IMR-90 (cell line): Measurements from ENCODE around the gene SMARCA2. TPM values are rescaled to one million over a fixed set of nuclear protein-coding genes. Genes with fewer than 3 reads are reported as not detected.

ENCODE experiments used
- ATAC-seq: fragments of 200-7000 bp; cut with Tn5 transposase; 2 replicates; pipeline ENCODE4 v1.9.1; 2020; ENCODE audit warnings: low read depth, mild to moderate bottlenecking, moderate library complexity
- BruUV-seq: library from RNA; stranded (reverse); fragments of 400-500 nt; replicated peaks from 2 replicates; lab custom pipeline; 2021; lab: Mats Ljungman, UMichigan
- CTCF ChIA-PET: fragments of 300-600 bp; formaldehyde crosslinking; extraction: SDS; loops from one replicate; lab custom pipeline; 2021; ENCODE audit warnings: antibody characterized with exemption; lab: Yijun Ruan, JAX
- POLR2A ChIA-PET: fragments of 300-600 bp; sonication (Branson Sonifier 250); formaldehyde crosslinking; loops from one replicate; lab custom pipeline; 2022; ENCODE audit warnings: antibody characterized with exemption; ENCODE audit not compliant: unreplicated experiment; lab: Charles Lee
- DNase-seq: peaks from one replicate; pipeline ENCODE4 v3.0.0; 2013
- H2AFZ ChIP-seq: replicated peaks from 2 replicates; pipeline ENCODE3; 2013; ENCODE audit warnings: low read length, mild to moderate bottlenecking; ENCODE audit not compliant: poor library complexity
- H2AK5ac ChIP-seq: 2 replicates; pipeline ENCODE4 v1.6.1; 2013; ENCODE audit warnings: low read depth, low read length, inconsistent platforms
- H2AK9ac ChIP-seq: replicated peaks from 2 replicates; pipeline ENCODE3; 2013; ENCODE audit warnings: mild to moderate bottlenecking, low read depth, low read length, moderate library complexity; ENCODE audit not compliant: poor library complexity
- H2BK120ac ChIP-seq: 2 replicates; pipeline ENCODE4 v1.6.1; 2013; ENCODE audit warnings: low read depth, low read length, inconsistent platforms
- H2BK15ac ChIP-seq: 3 replicates; pipeline ENCODE4 v1.6.1; 2013; ENCODE audit warnings: low read depth, low read length, inconsistent platforms
- H2BK20ac ChIP-seq: 2 replicates; pipeline ENCODE4 v1.6.1; 2013; ENCODE audit warnings: low read depth, mild to moderate bottlenecking, inconsistent platforms, low read length, moderate library complexity
- H2BK5ac ChIP-seq: 2 replicates; pipeline ENCODE4 v1.6.1; 2013; ENCODE audit warnings: mild to moderate bottlenecking, low read depth, low read length, inconsistent platforms; ENCODE audit not compliant: poor library complexity, severe bottlenecking
- H3K14ac ChIP-seq: replicated peaks from 2 replicates; pipeline ENCODE4 v1.6.1; 2013; ENCODE audit warnings: low read depth, low read length, inconsistent platforms
- H3K18ac ChIP-seq: 2 replicates; pipeline ENCODE4 v1.6.1; 2013; ENCODE audit warnings: low read depth, low read length, control low read depth
- H3K23ac ChIP-seq: 2 replicates; pipeline ENCODE4 v1.6.1; 2013; ENCODE audit warnings: low read depth, low read length, inconsistent platforms
- H3K27ac ChIP-seq: 2 replicates; pipeline ENCODE4 v1.5.1; 2013; ENCODE audit warnings: mild to moderate bottlenecking, control low read depth, low read length; ENCODE audit not compliant: insufficient read depth
- H3K27me3 ChIP-seq: 2 replicates; pipeline ENCODE4 v1.6.1; 2013; ENCODE audit warnings: low read length; ENCODE audit not compliant: control insufficient read depth, insufficient read depth
- H3K36me3 ChIP-seq: 2 replicates; pipeline ENCODE4 v1.6.1; 2013; ENCODE audit warnings: low read length, mixed read lengths; ENCODE audit not compliant: control insufficient read depth, insufficient read depth
- H3K4ac ChIP-seq: 2 replicates; pipeline ENCODE4 v1.6.1; 2013; ENCODE audit warnings: low read depth, low read length, inconsistent platforms
- H3K4me1 ChIP-seq: 2 replicates; pipeline ENCODE4 v1.6.1; 2013; ENCODE audit warnings: low read length, mixed read lengths; ENCODE audit not compliant: control insufficient read depth, insufficient read depth
- H3K4me2 ChIP-seq: 2 replicates; pipeline ENCODE4 v1.6.1; 2013; ENCODE audit warnings: low read depth, mild to moderate bottlenecking, control low read depth, low read length, moderate library complexity
- H3K4me3 ChIP-seq: 2 replicates; pipeline ENCODE4 v1.5.1; 2013; ENCODE audit warnings: low read depth, mild to moderate bottlenecking, control low read depth, low read length, moderate library complexity; ENCODE audit not compliant: insufficient read depth
- H3K56ac ChIP-seq: 2 replicates; pipeline ENCODE4 v1.6.1; 2013; ENCODE audit warnings: low read length, inconsistent platforms; ENCODE audit not compliant: insufficient read depth; ENCODE audit errors: extremely low read depth
- H3K79me1 ChIP-seq, 2 experiments: 2 replicates each; pipeline ENCODE4 v1.6.1; 2013; ENCODE audit warnings: low read length in 2 of 2, inconsistent platforms in 1 of 2, low read depth in 1 of 2
- H3K9ac ChIP-seq: 2 replicates; pipeline ENCODE4 v1.6.1; 2013; ENCODE audit warnings: low read depth, low read length, control low read depth
- H3K9me1 ChIP-seq: 2 replicates; pipeline ENCODE4 v1.6.1; 2013; ENCODE audit warnings: low read length, inconsistent platforms; ENCODE audit not compliant: insufficient read depth
- H3K9me3 ChIP-seq: 2 replicates; pipeline ENCODE4 v1.6.1; 2013; ENCODE audit warnings: low read length; ENCODE audit not compliant: control insufficient read depth, insufficient read depth
- H4K20me1 ChIP-seq: 2 replicates; pipeline ENCODE4 v1.6.1; 2013; ENCODE audit warnings: low read length, inconsistent platforms; ENCODE audit not compliant: insufficient read depth
- H4K5ac ChIP-seq: 2 replicates; pipeline ENCODE4 v1.6.1; 2013; ENCODE audit warnings: mild to moderate bottlenecking, low read depth, low read length, control low read depth
- H4K8ac ChIP-seq, 2 experiments: 2 replicates each; pipeline ENCODE4 v1.6.1; 2013; ENCODE audit warnings: low read depth in 2 of 2, low read length in 2 of 2, control low read depth in 1 of 2, inconsistent platforms in 1 of 2
- H4K91ac ChIP-seq: 2 replicates; pipeline ENCODE4 v1.6.1; 2013; ENCODE audit warnings: low read depth, low read length, inconsistent platforms; ENCODE audit not compliant: insufficient read depth
- BHLHE40 ChIP-seq: fragments of 150-350 bp; IDR thresholded peaks from 2 replicates; pipeline ENCODE4 v1.6.1; 2016; ENCODE audit warnings: mild to moderate bottlenecking, low read depth, low read length
- CEBPB ChIP-seq: IDR thresholded peaks from 2 replicates; pipeline ENCODE4 v1.6.1; 2012; ENCODE audit warnings: low read depth, low read length, improper control_type of control experiment
- CHD1 ChIP-seq: IDR thresholded peaks from 2 replicates; pipeline ENCODE4 v1.6.1; 2012; ENCODE audit warnings: low read depth, low read length, improper control_type of control experiment
- FOS ChIP-seq: fragments of 150-350 bp; IDR thresholded peaks from 2 replicates; pipeline ENCODE4 v1.6.1; 2016; ENCODE audit warnings: low read depth, low read length
- MAFK ChIP-seq: IDR thresholded peaks from 2 replicates; pipeline ENCODE4 v1.6.1; 2012; ENCODE audit warnings: low read depth, low read length, improper control_type of control experiment
- MAZ ChIP-seq: IDR thresholded peaks from 2 replicates; pipeline ENCODE4 v1.6.1; 2012; ENCODE audit warnings: low read depth, mild to moderate bottlenecking, low read length, improper control_type of control experiment, moderate library complexity, borderline replicate concordance
- MXI1 ChIP-seq: IDR thresholded peaks from 2 replicates; pipeline ENCODE4 v1.6.1; 2012; ENCODE audit warnings: low read depth, mild to moderate bottlenecking, low read length, moderate library complexity, borderline replicate concordance
- NFE2L2 ChIP-seq: fragments of 150-350 bp; IDR thresholded peaks from 2 replicates; pipeline ENCODE4 v1.6.1; 2016; ENCODE audit warnings: low read depth, mild to moderate bottlenecking, low read length
- POLR2A ChIP-seq: IDR thresholded peaks from 2 replicates; pipeline ENCODE4 v1.6.1; 2012; ENCODE audit warnings: mild to moderate bottlenecking, low read depth, low read length
- RAD21 ChIP-seq: IDR thresholded peaks from 2 replicates; pipeline ENCODE4 v1.6.1; 2012; ENCODE audit warnings: low read length, improper control_type of control experiment
- RCOR1 ChIP-seq: IDR thresholded peaks from 2 replicates; pipeline ENCODE4 v1.6.1; 2012; ENCODE audit warnings: mild to moderate bottlenecking, low read length, improper control_type of control experiment; ENCODE audit not compliant: insufficient replicate concordance
- RFX5 ChIP-seq: IDR thresholded peaks from 2 replicates; pipeline ENCODE4 v1.8.0; 2012; ENCODE audit warnings: low read depth, mild to moderate bottlenecking, low read length, moderate library complexity
- SMC3 ChIP-seq: fragments of 150-350 bp; IDR thresholded peaks from 2 replicates; pipeline ENCODE4 v1.6.1; 2016; ENCODE audit warnings: low read depth, mild to moderate bottlenecking, antibody characterized with exemption, low read length, moderate library complexity
- WGBS, 2 experiments: methylation state at CpG; one replicate each; pipeline versions ENCODE4 v1.1.5 to v1.1.7; 2013; ENCODE audit warnings: missing lambda C conversion rate in 2 of 2; ENCODE audit not compliant: insufficient read length in 1 of 2; ENCODE audit errors: extremely low coverage in 2 of 2; 5-methylcytosine and 5-hydroxymethylcytosine counted together
- dilution Hi-C: fragments of 300-500 bp; cut with HindIII; formaldehyde crosslinking; loops from one replicate; pipeline ENCODE4 v1.14.3; 2018; ENCODE audit warnings: low sequenced_read_pairs; ENCODE audit not compliant: unreplicated experiment
- in situ Hi-C: fragments of 300-500 bp; cut with MboI; formaldehyde crosslinking; loops from 3 replicates; pipeline ENCODE4 v1.14.3; 2019; ENCODE audit warnings: low sequenced_read_pairs, inconsistent platforms, mixed read lengths
- intact Hi-C: fragments of 100-400 bp; cut with micrococcal nuclease; formaldehyde crosslinking; loops from 2 replicates; pipeline ENCODE4 v1.10.0; 2022
- polyA plus RNA-seq, 3 experiments: library from polyadenylated mRNA; depleted of rRNA; stranded (reverse); fragments of >200 nt; gene quantifications; 2 replicates each; pipeline ENCODE4 v1.2.3, GENCODE V29; 2012; ENCODE audit warnings: low replicate concordance in 1 of 3
- total RNA-seq: library from RNA; depleted of rRNA; stranded (reverse); fragments of >200 nt; gene quantifications from 2 replicates; pipeline ENCODE4 v1.2.3, GENCODE V29; 2012
- TF ChIP-seq, protein P1 (sequence below): fragments of 150-350 bp; IDR thresholded peaks from 2 replicates; pipeline ENCODE4 v1.6.1; 2016; ENCODE audit warnings: low read depth, mild to moderate bottlenecking, low read length, moderate library complexity, borderline replicate concordance
- TF ChIP-seq, protein P2 (sequence below): fragments of 150-350 bp; IDR thresholded peaks from 2 replicates; pipeline ENCODE4 v1.6.1; 2017; ENCODE audit warnings: mild to moderate bottlenecking, antibody characterized with exemption, low read length, low read depth
- TF ChIP-seq, protein P3 (sequence below): conservative IDR thresholded peaks from 2 replicates; pipeline ENCODE4 v1.5.1; 2012; ENCODE audit warnings: mild to moderate bottlenecking, low read depth, low read length, improper control_type of control experiment

SMARCA2 gene
- total and polyA plus RNA-seq, 2 of the 4 experiments (the other 2 are of a cell fraction) = 25.3 to 26.7 TPM

DNA sequence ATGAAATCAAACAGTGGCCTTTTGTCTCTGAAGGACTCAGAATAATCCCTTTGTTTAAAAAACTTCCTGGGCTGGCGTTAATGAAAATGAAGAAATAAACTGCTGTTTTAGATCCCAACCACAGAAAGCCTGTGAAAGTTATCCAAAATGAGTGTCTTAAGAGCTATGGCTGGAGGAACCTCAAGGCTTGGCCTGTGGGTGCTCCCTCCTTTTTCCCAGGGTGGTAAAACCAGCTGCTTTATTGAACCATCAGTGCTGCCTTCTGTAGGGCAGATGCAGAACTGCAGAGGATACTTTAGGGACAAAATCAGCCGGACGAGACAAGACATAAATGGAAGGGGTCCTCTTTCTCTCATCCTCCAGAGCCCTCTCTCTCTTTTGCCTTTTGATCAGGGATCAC, 100.9 kb downstream of the SMARCA2 start:
- in situ Hi-C loops (no loop called here), intact Hi-C loops (no loop called here), dilution Hi-C loops (loop anchor here (25.0 kb wide), 1 partner anchor 104 kb away; the partner anchor contains the start of gene SMARCA2)
- no peak overlapping the region for H3K18ac ChIP-seq
- no TSS peak for BruUV-seq
- ATAC-seq (peak; percentile 53), DNase-seq (no peak)
- no peak overlapping the region for H3K56ac ChIP-seq
- WGBS, 2 experiments = no CpG with 5 or more reads among the region's 3 CpGs
- no peak overlapping the region for H3K23ac ChIP-seq
- no peak overlapping the region for H3K4me2 ChIP-seq
- H2AK9ac ChIP-seq = no peak overlapping the region
- no peak overlapping the region for H3K14ac ChIP-seq
- H3K27ac ChIP-seq = no peak overlapping the region
- ChIA-PET POLR2A (no interaction called here), CTCF (interaction anchor here (2.5 kb wide), 1 partner anchor 10 kb away, joined by 6 read pairs; no protein-coding TSS in a partner anchor)
- no peaks in the 10 kb centered on the region for H3K4me1 ChIP-seq
- H4K8ac ChIP-seq = no peak overlapping the region
- H3K9me3 ChIP-seq = no peaks in the 10 kb centered on the region
- no peak overlapping the region for H4K5ac ChIP-seq
- no peak overlapping the region for H4K91ac ChIP-seq
- H2AFZ ChIP-seq = no peak overlapping the region
- H3K36me3 ChIP-seq = peaks cover 23% of the 10 kb centered on the region
- H2BK15ac ChIP-seq = no peak overlapping the region
- no peak overlapping the region for H3K4ac ChIP-seq
- H3K27me3 ChIP-seq = no peaks in the 10 kb centered on the region
- TF ChIP-seq MXI1 = no peak
- no peak for TF ChIP-seq FOS
- no peak for TF ChIP-seq CEBPB
- no peak for TF ChIP-seq MAFK
- peak; percentile 20; the same call in 1 of the 2 replicates for TF ChIP-seq RAD21
- no peak for TF ChIP-seq SMC3
- TF ChIP-seq, protein P1, sequence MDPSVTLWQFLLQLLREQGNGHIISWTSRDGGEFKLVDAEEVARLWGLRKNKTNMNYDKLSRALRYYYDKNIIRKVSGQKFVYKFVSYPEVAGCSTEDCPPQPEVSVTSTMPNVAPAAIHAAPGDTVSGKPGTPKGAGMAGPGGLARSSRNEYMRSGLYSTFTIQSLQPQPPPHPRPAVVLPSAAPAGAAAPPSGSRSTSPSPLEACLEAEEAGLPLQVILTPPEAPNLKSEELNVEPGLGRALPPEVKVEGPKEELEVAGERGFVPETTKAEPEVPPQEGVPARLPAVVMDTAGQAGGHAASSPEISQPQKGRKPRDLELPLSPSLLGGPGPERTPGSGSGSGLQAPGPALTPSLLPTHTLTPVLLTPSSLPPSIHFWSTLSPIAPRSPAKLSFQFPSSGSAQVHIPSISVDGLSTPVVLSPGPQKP = no peak
- TF ChIP-seq MAZ = no peak
- TF ChIP-seq CHD1 = no peak
- TF ChIP-seq NFE2L2 = no peak
- TF ChIP-seq, protein P2, sequence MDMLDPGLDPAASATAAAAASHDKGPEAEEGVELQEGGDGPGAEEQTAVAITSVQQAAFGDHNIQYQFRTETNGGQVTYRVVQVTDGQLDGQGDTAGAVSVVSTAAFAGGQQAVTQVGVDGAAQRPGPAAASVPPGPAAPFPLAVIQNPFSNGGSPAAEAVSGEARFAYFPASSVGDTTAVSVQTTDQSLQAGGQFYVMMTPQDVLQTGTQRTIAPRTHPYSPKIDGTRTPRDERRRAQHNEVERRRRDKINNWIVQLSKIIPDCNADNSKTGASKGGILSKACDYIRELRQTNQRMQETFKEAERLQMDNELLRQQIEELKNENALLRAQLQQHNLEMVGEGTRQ = no peak
- TF ChIP-seq RFX5 = no peak
- TF ChIP-seq POLR2A = no peak
- TF ChIP-seq RCOR1 = no peak
- TF ChIP-seq, protein P3, sequence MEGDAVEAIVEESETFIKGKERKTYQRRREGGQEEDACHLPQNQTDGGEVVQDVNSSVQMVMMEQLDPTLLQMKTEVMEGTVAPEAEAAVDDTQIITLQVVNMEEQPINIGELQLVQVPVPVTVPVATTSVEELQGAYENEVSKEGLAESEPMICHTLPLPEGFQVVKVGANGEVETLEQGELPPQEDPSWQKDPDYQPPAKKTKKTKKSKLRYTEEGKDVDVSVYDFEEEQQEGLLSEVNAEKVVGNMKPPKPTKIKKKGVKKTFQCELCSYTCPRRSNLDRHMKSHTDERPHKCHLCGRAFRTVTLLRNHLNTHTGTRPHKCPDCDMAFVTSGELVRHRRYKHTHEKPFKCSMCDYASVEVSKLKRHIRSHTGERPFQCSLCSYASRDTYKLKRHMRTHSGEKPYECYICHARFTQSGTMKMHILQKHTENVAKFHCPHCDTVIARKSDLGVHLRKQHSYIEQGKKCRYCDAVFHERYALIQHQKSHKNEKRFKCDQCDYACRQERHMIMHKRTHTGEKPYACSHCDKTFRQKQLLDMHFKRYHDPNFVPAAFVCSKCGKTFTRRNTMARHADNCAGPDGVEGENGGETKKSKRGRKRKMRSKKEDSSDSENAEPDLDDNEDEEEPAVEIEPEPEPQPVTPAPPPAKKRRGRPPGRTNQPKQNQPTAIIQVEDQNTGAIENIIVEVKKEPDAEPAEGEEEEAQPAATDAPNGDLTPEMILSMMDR = peak; percentile 26; the same call in 1 of the 2 replicates
- TF ChIP-seq BHLHE40 = no peak
- H3K9ac ChIP-seq = no peak overlapping the region
- no peak overlapping the region for H2BK5ac ChIP-seq
- no peak overlapping the region for H2BK120ac ChIP-seq
- H4K20me1 ChIP-seq = no peaks in the 10 kb centered on the region
- no peak overlapping the region for H3K4me3 ChIP-seq
- no peak overlapping the region for H2BK20ac ChIP-seq
- no peak overlapping the region for H2AK5ac ChIP-seq
- no peaks in the 10 kb centered on the region for H3K9me1 ChIP-seq
- no peaks in the 10 kb centered on the region for H3K79me1 ChIP-seq
